ENCODE results near the gene AHI1. TPM values are rescaled to one million over a fixed set of nuclear protein-coding genes. Genes with fewer than 3 reads are reported as not detected.

AHI1 gene
- polyA plus RNA-seq, 1 experiment = 29.0 TPM

DNA sequence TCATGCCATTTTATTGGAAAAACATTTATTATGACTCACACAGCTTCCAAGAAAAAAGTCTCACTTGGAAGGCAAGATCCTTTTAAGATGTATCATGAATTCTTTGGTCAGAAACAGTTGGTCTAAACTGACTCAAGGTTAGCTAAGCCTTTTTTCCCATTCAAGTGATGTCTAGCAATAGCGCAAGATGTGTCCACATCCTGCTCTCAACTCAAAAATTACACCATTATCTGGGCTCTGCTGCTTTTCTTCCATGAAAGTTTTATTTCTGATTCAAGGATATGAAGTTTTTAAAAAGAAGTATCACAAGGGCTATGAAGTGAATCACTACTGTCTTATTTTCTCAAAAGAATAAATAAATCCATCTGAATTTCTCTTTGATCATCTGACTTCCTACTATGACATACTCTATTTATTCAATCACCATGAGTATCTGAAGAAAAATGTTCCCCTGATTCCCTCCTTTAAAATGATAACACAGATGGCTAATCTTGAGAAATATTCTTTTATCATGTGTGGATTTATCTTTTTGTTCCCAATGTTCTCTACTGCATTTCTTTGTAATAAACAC, 139.2 kb downstream of the AHI1 start:
- H3K27me3 ChIP-seq (ENCODE audit: control insufficient read depth, insufficient read depth, low read length) = no peaks in the 10 kb centered on the region
- CTCF ChIA-PET = no interaction called here
- peak overlapping the region; percentile 84 for H3K27ac ChIP-seq (ENCODE audit: low read depth, low read length)
- H3K9me3 ChIP-seq (ENCODE audit: control insufficient read depth, insufficient read depth, low read length) = no peaks in the 10 kb centered on the region
- H3K4me3 ChIP-seq (ENCODE audit: low read depth, low read length) = peak overlapping the region; percentile 8
- POLR2A ChIA-PET = interaction anchor here (0.5 kb wide), 1 partner anchor 34 kb away, joined by 3 read pairs; no protein-coding TSS in a partner anchor
- TF ChIP-seq, protein P1, sequence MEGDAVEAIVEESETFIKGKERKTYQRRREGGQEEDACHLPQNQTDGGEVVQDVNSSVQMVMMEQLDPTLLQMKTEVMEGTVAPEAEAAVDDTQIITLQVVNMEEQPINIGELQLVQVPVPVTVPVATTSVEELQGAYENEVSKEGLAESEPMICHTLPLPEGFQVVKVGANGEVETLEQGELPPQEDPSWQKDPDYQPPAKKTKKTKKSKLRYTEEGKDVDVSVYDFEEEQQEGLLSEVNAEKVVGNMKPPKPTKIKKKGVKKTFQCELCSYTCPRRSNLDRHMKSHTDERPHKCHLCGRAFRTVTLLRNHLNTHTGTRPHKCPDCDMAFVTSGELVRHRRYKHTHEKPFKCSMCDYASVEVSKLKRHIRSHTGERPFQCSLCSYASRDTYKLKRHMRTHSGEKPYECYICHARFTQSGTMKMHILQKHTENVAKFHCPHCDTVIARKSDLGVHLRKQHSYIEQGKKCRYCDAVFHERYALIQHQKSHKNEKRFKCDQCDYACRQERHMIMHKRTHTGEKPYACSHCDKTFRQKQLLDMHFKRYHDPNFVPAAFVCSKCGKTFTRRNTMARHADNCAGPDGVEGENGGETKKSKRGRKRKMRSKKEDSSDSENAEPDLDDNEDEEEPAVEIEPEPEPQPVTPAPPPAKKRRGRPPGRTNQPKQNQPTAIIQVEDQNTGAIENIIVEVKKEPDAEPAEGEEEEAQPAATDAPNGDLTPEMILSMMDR (IDR thresholded peaks at IDR 0.05; ENCODE audit: low read depth, low read length) = no peak
- peak; percentile 79 for DNase-seq (ENCODE audit: low read depth, low spot score)

DNA sequence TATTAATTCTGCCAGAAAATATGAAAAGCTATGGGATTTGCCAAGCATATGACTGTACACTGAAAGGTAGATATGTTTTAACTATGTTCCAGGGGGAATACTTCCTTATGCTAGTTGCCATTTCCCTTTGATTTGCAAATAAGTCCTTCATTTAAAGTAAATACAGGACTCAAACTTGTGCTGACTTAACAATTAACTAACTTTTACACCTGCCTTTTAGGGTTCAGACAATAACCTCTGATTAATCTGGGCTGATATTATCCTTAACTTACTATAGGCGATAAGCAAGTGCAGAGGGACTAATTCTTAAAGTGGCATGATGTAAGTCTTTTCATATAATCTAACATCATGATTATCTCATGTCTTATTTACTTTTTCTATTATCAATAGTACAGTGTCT, 143.1 kb downstream of the AHI1 start:
- no peak overlapping the region for H3K27ac ChIP-seq (ENCODE audit: low read depth, low read length)
- no peak overlapping the region for H3K4me3 ChIP-seq (ENCODE audit: low read depth, low read length)
- TF ChIP-seq, protein P1 (IDR thresholded peaks at IDR 0.05; ENCODE audit: low read depth, low read length) = no peak
- DNase-seq (ENCODE audit: low read depth, low spot score) = no peak
- no peaks in the 10 kb centered on the region for H3K27me3 ChIP-seq (ENCODE audit: control insufficient read depth, insufficient read depth, low read length)
- POLR2A ChIA-PET = no interaction called here
- no peaks in the 10 kb centered on the region for H3K9me3 ChIP-seq (ENCODE audit: control insufficient read depth, insufficient read depth, low read length)
- CTCF ChIA-PET = no interaction called here

DNA sequence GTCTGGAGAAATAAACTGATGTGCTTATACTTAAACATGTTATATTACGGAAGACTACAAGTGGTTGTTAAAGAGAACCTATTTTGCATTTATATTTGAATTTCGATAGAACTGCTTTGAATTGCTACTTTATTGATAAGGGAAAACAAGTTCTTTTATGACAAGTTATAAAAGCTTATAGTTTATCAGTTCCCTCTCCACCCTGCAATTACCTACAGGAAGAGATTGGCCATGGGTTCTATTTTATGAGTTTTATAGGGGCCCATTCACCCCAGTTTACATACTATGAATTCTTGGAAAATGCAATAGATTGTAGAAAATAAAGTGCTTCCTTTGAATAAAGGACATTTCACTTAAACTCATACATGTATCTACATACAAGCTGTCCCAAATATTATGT, 144.4 kb downstream of the AHI1 start:
- CTCF ChIA-PET = interaction anchor here (0.6 kb wide), 1 partner anchor 1198 kb away, joined by 5 read pairs; no protein-coding TSS in a partner anchor
- DNase-seq (ENCODE audit: low read depth, low spot score) = no peak
- Histone ChIP-seq H3K4me3 (ENCODE audit: low read depth, low read length) (no peak overlapping the region), H3K27me3 (ENCODE audit: control insufficient read depth, insufficient read depth, low read length) (no peaks in the 10 kb centered on the region), H3K27ac (ENCODE audit: low read depth, low read length) (no peak overlapping the region), H3K9me3 (ENCODE audit: control insufficient read depth, insufficient read depth, low read length) (no peaks in the 10 kb centered on the region)
- POLR2A ChIA-PET = no interaction called here
- TF ChIP-seq, protein P1 (IDR thresholded peaks at IDR 0.05; ENCODE audit: low read depth, low read length) = no peak

DNA sequence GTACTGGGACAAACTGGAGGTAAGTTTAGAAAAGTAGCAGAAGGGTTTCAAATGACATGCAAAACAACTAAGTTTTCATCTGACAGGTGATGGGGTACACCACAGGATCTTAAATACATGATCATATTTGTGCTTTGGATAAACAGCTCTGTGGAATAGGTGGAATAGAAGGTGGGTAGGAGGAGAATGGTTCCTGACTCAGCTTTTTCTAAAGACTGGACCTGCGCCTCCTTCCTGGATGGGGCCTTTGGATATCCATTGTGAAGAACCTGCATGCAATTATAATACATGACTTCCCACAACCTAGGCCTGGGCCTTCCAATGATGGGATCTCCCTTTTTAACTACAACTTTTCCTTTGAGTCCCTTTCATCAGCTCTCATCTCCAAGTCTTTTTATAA, 145.9 kb downstream of the AHI1 start:
- TF ChIP-seq, protein P1 (IDR thresholded peaks at IDR 0.05; ENCODE audit: low read depth, low read length) = no peak
- no peaks in the 10 kb centered on the region for H3K27me3 ChIP-seq (ENCODE audit: control insufficient read depth, insufficient read depth, low read length)
- H3K4me3 ChIP-seq (ENCODE audit: low read depth, low read length) = no peak overlapping the region
- POLR2A ChIA-PET = no interaction called here
- H3K27ac ChIP-seq (ENCODE audit: low read depth, low read length) = no peak overlapping the region
- no peaks in the 10 kb centered on the region for H3K9me3 ChIP-seq (ENCODE audit: control insufficient read depth, insufficient read depth, low read length)
- DNase-seq (ENCODE audit: low read depth, low spot score) = no peak
- CTCF ChIA-PET = no interaction called here

DNA sequence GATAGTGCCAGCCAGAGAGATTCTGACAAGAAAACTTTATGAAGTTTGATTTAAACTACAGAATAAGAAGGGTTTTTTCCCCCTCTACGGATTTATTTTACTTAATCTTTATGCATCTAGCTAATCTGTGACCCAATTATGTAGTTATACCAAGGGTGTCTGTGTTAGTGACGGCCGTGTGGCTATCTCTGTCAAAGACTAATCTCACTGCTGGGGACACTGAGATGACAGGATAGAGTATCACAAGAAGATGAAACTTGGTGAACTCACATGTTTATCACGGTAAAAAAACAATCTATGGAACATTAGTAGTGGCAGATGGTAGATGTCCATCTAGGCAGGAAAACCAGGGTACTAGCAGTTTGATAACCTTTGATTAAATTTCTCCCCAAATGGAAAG, 149.7 kb downstream of the AHI1 start:
- CTCF ChIA-PET = no interaction called here
- no peak for DNase-seq (ENCODE audit: low read depth, low spot score)
- H3K9me3 ChIP-seq (ENCODE audit: control insufficient read depth, insufficient read depth, low read length) = no peaks in the 10 kb centered on the region

More for the DNA sequence above, 149.7 kb downstream of the AHI1 start:
- POLR2A ChIA-PET = no interaction called here
- H3K27ac ChIP-seq (ENCODE audit: low read depth, low read length) = no peak overlapping the region
- H3K4me3 ChIP-seq (ENCODE audit: low read depth, low read length) = no peak overlapping the region
- H3K27me3 ChIP-seq (ENCODE audit: control insufficient read depth, insufficient read depth, low read length) = no peaks in the 10 kb centered on the region
- TF ChIP-seq, protein P1 (IDR thresholded peaks at IDR 0.05; ENCODE audit: low read depth, low read length) = no peak
